ENCODE measurements around the gene AK1.

The AK1 gene

DNA sequence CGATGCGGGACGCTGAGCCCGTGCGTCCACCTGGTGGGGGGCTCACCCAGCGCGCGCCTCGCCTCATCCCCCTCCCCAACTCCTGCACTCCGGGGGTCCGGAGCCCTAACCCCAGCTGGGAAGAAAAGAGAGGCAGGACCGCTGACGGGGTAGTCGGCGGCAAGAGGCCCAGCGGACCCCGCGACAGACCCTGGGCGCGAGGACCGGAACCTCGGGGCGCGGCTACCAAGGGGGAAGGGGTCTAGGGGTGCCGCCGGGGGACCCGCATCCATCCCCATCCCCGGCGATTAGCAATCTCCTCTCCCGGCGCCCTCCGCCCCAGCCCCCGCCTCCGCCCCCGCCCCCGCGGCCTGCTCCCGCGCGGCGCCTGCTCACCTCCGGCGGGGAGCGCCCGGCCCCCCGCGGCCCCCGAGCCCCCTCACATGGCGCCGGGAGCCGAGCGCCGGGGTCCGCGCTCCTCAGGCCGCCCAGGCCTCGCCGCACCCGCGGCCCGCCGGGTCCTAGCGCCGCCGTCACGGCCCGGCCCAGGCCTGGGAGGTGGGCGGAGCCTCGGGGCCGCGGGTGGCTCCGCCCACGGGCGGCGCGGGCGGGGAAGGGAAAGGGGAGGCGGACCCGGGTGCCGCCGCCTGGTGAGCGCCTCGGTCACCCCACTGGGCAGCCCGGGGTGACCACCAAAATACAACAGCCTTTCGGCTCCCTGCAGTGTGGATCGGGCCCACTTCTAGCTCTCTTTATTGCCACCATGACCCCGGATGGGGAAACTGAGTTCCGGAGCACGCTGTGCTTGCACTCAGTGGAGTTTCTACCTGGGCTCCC lies 21.9 kb upstream of the AK1 start, which contains the start of gene ST6GALNAC6:
ST6GALNAC6 (minus strand) TSS at position 476 of the 816 bp plus-strand sequence. CDS start 1,622 bp downstream, outside the sequence.
- no peak for TF ChIP-seq CTCF (IDR thresholded peaks at IDR 0.05; ENCODE audit: extremely low read depth, missing control alignments)
- DNase-seq (ENCODE audit: low spot score), result peak; percentile 97

DNA sequence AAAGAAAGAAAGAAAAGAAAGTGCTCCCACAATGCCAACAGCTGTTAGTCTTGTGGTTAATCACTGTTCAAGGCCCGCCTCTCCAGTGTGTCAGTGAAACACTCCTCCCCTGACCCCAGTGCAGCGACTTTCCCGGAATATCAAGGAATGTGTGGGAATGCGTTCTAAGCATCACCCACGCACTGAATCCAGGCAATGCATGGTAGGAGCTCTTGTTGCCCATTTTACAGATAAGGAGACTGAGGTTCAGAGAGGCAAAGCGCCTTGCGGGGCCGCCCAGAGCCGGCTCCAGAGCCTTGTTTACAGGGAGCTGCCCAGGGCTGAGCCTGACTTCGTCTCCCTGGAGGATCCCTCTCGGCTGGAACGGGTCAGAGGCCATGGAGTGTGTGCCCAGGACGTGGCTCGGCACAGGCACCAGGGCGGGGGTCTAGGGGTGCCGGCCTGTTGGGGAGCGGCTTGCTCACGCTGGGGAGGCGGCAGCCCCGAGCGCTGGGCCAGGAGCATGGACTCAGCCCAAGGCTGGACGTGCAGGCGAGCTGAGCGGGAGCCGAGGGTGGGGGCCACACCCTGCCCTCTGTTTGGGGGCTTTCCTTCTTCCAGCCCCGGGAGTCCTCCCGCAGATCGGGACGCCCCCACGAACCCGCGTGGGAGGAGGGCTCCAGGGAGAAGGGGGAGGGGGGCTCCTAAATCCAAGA lies 21.1 kb upstream of the AK1 start:
- no peak for DNase-seq (ENCODE audit: low spot score)

GRCh38 chr9:127897193-127897692 lies 19.8 kb upstream of the AK1 start:
- DNase-seq (ENCODE audit: low spot score), result peak; percentile 80

More for the DNA sequence above, 21.1 kb upstream of the AK1 start:
- no peak for TF ChIP-seq CTCF (IDR thresholded peaks at IDR 0.05; ENCODE audit: extremely low read depth, missing control alignments)

DNA sequence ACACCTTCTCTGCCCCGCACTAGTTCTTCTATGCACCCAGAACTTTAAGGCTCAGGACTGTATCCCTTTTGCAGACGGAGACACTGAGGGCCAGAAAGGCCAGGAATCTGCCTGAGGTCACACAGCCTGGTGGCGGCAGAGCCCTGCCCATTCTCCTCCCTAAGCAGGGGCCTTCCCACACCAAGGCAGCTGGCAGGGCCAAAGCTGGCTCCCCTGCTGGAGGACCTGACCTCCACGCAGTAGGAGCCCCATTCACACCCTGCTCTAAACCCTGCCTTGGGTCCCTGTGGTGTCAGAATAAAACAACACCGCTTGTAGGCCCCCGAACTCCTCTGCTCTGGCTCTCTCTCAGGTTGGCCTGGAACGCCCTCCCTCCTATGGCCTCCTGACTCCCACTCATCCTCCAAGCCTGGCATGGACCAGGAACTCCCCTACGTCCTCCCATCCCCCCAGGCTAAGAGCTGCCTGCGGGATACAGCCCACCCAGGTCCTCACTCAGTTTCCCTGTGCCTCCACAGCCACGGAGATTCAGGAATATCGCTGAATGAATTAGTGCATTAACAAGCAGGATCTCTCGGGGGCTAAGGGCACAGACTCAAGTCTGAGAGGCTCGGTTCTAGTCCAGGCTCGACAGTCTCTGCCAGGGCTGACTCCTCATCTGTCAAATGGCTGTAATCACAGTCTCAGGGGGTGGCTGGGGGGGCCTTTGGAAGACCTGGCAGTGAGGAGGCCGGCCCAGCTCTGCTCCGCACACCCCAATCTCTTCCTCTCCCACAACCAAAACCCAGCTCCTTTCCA lies 19.1 kb upstream of the AK1 start:
- DNase-seq (ENCODE audit: low spot score), result no peak
- TF ChIP-seq CTCF (IDR thresholded peaks at IDR 0.05; ENCODE audit: extremely low read depth, missing control alignments), result no peak

More at GRCh38 chr9:127897193-127897692, 19.8 kb upstream of the AK1 start:
- no peak for TF ChIP-seq CTCF (IDR thresholded peaks at IDR 0.05; ENCODE audit: extremely low read depth, missing control alignments)

DNA sequence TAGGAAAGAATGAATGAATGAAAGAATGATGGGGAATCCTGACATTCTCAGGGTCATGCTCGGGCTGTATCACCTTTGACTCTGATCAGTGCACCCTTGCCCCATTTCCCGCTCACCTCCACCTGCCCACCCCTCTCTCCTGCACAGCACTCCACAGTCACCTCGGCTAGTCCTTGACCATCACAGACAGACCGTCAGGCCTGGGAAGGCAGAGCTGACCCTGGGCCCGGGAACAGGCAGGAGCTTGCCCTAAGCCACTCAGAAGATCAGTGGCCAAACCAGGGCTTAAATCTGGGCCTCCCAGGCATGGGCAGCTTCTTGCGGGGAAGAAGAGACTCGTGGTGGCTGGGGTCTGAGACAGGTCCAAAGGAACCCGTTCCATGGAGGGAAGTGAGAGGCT lies 18.3 kb upstream of the AK1 start:
- no peak for DNase-seq (ENCODE audit: low spot score)
- TF ChIP-seq CTCF (IDR thresholded peaks at IDR 0.05; ENCODE audit: extremely low read depth, missing control alignments), result no peak

GRCh38 chr9:127893392-127893791 lies 15.9 kb upstream of the AK1 start:
- DNase-seq (ENCODE audit: low spot score), result no peak
- TF ChIP-seq CTCF (IDR thresholded peaks at IDR 0.05; ENCODE audit: extremely low read depth, missing control alignments), result no peak
